ENCODE measurements around the gene CBLN4.

CBLN4 gene

DNA sequence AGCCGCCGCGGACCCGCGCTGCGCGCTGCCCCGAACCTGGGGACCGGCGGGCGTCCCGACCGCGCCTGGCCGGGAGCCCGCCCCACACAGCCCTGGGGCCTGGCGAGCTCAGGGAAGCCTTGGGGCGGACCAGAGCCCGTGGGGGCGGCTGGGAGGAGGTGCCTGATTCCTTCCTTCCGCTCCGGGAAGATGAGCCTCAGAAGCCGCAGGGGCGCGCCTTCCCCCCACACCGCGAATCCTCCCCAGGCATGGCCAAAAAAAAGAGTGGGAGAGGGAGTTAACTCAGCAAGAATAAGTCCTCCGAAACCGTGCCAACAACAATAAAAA lies at the start of gene CBLN4:
CBLN4 (minus strand) TSS at position 131 of the 327 bp plus-strand sequence. CDS start 1,348 bp downstream, outside the sequence.
- DNase-seq, result no peak

DNA sequence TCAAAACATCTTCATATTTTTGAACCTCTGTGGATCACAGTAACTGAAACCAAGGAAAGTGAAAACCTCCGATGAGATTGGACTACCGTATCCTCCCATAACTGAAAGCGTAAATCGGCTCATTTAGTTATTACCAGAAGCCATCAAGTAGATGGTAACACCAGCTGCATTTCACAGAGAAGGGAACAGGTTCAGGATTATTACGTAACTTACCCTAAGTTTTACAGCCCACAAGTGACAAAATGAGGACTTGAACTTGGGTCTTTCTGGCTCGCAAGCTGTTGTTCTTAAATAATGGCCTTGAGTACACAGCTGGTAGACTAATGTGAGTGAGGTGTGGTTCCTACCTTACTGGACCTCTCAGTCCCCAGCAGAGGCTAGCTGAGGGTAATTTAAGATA lies 37.9 kb upstream of the CBLN4 start:
- DNase-seq, result no peak

DNA sequence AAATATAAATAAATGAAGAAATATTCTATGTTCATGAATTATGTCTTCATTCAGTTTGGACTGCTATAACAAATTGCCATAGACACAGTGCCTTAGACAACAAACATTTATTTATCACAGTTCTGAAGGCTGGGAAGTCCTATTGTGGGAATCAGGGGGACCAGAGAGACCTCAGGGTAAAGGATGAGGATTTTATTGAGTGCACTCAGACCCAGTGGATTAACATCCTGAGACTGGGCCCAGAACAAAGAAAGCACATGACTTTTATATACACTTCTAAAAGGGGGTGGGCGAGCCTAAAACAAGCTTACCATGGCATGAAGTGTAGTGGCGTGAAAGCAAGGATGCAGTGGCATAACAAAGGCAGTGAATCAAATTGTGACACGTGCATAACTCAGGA lies 26.9 kb upstream of the CBLN4 start:
- no peak for DNase-seq

- DNase-seq, result no peak
These were observed 13.4 kb upstream of the CBLN4 start for GRCh38 chr20:56018716-56019115.

- DNase-seq, result no peak
These were observed 12.9 kb upstream of the CBLN4 start for GRCh38 chr20:56018194-56018593.

DNA sequence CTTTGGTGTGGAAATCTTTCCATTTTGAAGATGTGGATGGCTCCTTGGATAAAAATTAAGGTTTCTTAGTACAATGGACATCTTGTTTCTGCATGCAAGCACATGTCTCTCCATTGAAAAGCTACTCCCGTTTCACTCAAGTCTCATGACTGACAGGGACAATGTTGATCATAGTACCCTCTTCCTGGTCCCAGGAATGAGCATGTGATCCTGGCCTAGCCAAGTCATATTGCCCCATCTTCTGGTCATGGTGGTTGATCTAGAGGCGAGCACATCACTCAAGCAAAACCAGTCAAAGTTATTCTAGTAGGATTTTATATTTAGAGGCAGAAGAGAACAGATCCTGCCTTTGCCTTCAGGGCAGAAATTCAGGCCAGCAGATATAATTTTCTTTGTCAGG lies 12.2 kb upstream of the CBLN4 start:
- DNase-seq, result no peak

DNA sequence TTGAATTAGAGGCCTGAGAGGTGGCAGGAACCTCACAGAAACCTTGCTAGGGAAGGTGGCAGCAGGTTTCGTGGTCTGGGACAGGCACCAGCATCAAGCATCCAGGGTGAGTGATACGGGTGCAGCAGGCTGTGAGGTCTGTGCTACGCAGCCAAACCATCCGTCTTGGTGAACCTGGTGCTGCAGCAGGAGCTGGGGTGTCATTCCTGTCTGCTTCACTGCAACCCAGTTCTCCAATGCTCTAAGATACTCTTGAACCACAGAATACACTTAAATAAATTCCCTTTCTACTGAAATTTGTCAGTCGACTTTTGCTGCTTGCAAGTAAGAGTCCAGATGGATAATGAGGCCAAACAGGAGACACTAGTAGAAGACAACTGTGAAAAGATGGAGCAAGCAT lies 9.7 kb upstream of the CBLN4 start:
- DNase-seq, result no peak

- no peak for DNase-seq
These were observed 8.8 kb upstream of the CBLN4 start for GRCh38 chr20:56014151-56014550.

DNA sequence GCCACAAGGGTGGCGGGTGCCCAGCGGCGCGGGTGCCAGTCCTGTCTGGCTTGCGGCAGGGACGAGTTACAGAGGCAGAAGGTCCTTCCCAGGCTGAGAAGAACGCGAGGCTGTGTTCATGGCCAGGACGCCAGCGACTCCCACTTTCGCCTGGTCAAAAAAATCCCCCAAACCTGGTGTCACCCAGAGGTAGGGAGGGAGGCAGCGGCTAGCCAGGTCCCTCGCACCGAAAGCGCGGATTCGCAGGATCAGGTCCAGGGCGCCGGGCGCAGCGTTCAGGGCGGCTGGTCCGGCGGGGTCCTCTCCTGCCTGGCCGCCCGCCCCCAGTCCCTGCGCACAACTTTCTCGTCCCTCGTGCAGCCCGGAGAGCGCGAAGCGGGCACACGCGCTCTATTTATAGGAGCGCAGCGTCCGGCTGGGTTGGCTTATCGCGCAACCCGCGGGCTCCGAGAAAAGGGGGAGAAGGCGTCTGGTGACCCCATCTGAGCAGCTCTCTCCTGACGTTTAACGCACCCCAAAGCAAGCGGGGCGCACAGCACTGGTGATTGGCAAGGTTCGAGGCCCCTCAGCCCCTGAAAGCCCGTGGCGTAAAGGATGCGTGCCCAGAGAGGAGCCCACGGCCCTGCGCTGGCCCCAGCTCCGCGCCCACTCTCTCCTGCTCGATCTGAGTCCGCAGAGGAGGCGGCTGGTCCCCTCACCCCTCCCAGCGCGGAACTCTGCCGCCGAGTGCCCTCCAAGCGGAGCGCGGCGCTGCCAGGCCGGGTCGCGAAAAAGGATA lies 519 bp downstream of the CBLN4 start:
- no peak for DNase-seq

- no peak for DNase-seq
These were observed 1.3 kb downstream of the CBLN4 start for GRCh38 chr20:56004007-56004406.

- no peak for DNase-seq
These were observed 2.2 kb downstream of the CBLN4 start for GRCh38 chr20:56002908-56003800.

DNA sequence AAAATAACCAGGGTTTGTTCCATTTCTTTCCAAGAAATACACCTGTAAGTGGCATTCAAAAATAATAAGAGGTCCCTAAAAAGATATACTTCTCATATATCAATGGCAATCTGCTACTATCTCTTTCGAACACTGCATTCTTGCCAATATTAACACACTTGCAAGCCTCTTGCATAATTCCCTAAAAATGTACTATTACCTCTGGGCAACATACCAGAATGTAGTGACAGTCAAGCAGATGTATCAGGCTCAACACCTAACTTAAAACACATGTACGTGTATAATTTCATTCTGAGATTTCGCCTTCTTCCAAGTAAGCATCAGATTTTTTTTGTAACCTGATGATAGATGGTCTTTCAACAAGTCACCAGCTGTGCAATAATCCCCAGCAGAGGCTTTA lies 3.4 kb downstream of the CBLN4 start:
- no peak for DNase-seq

- no peak for DNase-seq
These were observed 4.1 kb downstream of the CBLN4 start for GRCh38 chr20:56001106-56001785.

DNA sequence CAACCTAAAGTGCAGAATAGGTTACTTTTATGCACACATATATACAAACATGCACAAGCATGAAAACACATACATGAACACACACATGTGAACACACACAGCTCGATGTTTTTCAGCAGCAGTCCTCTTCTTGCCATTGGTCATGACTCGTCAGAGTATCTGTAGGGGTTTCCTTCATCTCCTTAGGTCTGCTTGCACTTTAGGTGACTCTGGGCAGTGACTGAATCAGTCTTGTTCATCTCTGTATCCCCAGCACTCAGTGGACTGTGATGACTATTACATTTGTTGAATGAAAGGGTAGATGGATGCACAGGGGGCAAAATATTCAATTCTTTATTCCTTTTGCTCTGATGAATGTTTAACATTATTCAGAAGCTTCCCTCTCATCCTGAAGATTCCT lies 26.8 kb downstream of the CBLN4 start:
- DNase-seq, result no peak

DNA sequence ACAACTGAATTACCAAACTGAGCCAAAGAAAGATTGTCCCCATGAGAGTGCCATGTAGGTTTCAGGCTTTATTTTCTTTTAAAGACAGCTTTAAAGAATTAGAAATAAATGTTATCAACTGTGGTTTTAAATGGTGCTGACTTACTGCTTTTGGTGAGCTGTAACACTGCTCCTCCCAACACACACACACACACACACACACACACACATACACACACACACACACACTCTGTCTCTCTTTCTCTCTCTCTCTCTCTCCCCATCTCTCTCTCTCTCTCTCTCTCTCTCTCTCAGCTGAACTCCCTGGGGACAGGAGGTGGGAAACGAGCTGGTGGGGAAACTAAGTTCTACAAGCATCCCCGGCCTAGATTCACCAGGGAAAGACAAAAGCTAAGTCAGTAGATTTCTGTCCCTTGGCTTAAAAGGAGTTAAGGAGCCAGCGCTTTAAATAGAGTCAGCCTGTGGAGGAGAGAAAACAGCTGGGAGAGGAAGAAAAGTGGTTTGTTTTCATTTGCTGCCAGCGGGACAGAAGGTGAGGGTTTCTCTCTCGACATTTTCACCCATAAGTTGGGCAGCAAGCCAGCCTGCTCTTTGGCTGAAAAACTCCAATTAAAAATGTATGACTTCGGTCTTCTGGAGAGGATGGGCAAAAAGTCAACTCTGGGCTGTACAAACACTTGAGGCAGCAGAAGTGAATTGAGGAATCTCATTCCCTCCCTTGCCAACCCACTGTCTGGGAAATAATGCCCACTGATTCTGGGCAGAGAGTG lies 27.4 kb downstream of the CBLN4 start:
- DNase-seq, result no peak

DNA sequence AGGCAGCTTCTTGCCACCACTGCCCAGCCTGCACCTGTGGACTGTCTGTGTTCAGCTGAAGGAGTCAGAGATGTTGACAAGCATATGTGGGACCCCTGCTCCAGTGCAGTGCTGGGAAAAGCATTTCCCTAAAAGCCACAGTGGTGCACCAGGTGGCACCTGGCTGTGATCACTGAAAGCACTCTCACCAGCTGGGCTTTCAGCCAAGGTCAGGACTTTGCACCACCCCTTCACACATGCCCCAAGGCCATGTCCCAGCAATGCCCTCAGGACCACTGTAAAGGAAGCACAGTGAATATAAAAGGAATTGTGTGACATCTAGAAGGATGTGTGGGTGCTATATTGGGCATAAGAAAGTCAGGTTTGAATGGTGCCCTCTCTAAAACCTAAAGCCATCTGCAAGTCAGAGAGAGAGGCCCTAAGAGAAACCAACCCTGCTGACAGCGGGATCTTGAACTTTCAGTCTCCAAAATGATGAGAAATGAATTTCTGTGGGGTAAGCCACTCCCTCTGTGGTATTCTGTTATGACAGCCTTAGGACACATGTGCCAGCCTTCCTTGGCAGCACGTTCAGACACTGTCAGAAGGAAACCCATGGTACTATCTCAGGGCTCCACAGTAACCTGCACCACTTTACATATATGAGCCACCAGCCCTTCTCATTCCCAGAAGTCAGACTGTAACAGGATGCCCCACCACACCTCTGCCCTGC lies 30.7 kb downstream of the CBLN4 start:
- DNase-seq, result no peak

DNA sequence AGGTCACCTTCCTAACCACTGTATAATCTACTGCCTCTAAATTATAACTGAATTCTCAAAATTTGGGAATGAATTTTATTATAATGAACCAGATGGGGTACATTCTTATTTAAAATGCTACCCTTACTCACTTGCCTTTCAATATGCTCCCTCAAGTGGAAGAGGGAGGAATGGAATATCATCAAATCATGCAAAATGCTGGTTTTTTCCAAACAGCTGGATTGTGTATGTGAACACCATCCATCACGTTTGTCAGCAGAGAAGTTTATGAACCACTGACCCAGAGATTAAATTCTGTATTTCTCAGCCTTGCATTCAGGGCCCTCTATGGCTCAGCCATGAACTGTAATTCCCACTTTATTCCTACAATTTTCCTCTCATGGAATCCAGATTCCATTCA lies 40.5 kb downstream of the CBLN4 start:
- DNase-seq, result no peak

DNA sequence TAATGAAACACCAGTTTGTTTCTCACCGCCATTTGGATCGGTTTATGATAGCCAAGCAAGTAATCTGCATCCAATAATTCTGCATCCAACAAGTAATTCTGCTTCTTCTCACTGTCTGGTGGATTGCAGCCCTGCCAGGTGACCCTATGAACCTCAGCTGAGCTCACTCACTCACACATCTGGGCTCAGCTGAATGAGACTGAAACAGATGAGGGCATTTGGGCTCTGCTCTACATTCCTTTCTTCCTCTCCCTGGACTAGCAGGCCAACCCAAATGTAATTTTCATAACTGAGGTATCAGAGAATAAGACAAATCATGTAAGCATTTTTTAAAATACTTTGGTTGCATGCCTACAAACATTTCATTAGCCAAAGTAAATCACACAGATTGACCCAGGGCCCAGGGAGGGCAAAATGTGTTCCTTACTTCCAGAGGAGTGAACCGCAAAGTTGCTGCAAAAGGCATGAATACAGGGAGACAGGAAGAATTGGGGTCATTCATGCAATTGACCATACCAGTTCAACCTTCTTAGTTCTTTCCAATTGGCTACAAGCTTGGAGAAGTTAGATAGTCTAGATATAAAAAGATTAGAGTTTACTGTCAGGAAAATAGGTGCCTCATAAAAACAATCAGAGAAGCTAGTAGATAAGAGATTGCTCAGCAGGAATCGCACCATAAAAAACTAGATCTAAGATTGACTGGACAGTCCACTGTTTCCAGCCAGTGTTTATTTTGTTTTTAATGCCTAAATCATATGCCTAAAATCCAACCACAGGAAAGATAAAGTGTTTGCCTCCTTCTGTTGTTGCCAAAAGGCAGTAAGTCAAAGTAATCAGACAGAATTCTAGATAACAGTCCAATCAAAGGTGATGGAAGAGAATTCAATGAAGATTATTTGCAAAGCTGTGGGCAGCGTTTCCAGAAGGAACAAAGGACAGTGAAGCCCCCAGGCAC lies 43.7 kb downstream of the CBLN4 start:
- no peak for DNase-seq

GRCh38 chr20:55953201-55953600 lies 52.1 kb downstream of the CBLN4 start:
- DNase-seq, result no peak

DNA sequence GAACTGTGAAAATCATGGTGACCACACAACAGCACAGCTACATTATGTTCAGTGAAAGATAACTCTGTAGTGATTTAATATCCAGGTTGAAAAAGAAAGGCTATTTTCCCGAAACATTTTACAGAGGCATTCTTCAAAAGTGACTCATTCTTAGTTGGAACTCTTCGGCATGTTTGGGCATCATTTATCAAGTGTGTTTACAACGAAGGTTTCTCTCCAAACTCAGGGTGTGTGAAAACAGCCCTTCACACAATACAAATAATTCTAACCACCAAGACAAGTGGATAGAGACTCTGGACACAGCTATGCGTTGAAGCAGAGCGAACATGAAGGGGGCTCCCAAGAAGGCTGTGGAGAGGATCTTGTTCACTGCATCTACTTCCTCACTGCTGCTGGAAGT lies 57.6 kb downstream of the CBLN4 start:
- DNase-seq, result no peak

Measured in activated T-cell treated with anti-CD3 and anti-CD28 coated beads, Interleukin-2, amount 50 U/mL, for 48 hours (primary cell).